GM13977 (cell line): ENCODE measurements around the gene MYO5B.
A peak's percentile ranks its signal among the peaks of the same experiment; 100 is the strongest.

ENCODE experiments used
- DNase-seq: peaks from one replicate; pipeline ENCODE4 v3.0.0; 2012; ENCODE audit warnings: low spot score
- in situ Hi-C: fragments of 300-500 bp; cut with MboI; formaldehyde crosslinking; loops from one replicate; pipeline ENCODE4 v1.12.0; 2022; ENCODE audit warnings: low sequenced_read_pairs, low pct_unique_long_range_greater_than_20kb, mixed read lengths, inconsistent platforms; ENCODE audit not compliant: unreplicated experiment
- TF ChIP-seq, protein P1 (sequence below): IDR thresholded peaks from 2 replicates; pipeline ENCODE4 v1.5.1; 2012; ENCODE audit warnings: mild to moderate bottlenecking, control low read depth; ENCODE audit not compliant: insufficient read depth; ENCODE audit errors: extremely low read depth, missing control alignments

The MYO5B gene

DNA sequence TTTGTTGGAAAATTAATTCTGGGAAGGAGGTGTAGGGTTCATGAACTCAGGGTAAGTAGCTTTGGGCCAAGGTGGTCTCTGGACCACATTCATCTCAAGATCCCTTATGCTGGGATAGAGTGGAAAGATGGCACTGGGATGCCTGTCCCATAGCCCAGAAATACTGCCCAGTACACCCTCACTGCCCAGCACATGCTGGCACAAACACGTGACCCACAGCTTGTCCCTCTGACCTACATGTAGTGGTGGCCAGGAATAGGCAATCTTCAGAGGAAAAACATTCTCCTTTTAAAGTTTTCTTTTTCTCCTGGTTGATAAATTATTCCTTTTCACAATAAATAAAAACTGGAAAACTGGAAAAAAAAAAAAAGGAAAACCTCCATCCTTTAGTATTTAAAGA is 246.0 kb downstream of the MYO5B start:
- TF ChIP-seq, protein P1, sequence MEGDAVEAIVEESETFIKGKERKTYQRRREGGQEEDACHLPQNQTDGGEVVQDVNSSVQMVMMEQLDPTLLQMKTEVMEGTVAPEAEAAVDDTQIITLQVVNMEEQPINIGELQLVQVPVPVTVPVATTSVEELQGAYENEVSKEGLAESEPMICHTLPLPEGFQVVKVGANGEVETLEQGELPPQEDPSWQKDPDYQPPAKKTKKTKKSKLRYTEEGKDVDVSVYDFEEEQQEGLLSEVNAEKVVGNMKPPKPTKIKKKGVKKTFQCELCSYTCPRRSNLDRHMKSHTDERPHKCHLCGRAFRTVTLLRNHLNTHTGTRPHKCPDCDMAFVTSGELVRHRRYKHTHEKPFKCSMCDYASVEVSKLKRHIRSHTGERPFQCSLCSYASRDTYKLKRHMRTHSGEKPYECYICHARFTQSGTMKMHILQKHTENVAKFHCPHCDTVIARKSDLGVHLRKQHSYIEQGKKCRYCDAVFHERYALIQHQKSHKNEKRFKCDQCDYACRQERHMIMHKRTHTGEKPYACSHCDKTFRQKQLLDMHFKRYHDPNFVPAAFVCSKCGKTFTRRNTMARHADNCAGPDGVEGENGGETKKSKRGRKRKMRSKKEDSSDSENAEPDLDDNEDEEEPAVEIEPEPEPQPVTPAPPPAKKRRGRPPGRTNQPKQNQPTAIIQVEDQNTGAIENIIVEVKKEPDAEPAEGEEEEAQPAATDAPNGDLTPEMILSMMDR, result no peak
- in situ Hi-C loops, result no loop called here
- no peak for DNase-seq

DNA sequence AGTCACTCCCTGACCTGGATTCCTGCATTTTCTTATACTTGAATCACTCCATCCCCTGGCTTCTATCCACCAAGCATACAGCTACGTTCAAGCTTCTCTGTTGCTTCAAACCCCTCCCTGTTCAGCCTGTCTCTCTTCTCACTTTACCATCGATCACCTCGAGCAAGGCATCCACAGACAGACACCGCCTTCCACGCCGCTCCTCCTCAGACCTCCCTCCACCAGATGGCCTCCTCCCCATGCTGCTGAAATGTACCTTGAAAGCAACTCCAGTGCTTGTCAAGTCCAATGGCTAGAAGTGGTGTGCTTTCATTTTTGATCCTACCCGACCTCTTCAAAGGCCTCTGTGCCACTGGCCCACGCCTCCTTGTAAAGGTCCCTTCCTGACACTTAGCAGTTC is 250.3 kb downstream of the MYO5B start:
- in situ Hi-C loops, result no loop called here
- no peak for DNase-seq
- TF ChIP-seq, protein P1, result peak; percentile 14

DNA sequence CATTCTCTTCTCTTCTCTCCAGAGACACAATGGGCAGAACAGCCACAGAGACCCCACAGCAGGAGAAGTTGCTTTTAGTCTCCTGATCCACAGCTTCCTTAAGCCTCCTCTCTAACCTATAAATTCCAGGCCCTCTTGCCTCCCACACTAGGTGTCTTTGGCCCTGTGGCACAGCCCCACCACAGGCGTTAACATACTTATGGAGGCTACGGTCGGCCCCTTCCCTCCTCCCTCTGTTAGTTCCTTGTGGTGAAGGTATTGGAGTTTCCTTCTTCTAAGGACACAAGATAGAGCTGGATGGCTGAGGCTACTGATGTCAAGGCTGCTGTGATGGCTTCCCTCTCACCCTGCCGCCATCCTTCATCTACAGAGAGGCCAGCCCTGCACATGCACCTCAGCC is 258.1 kb downstream of the MYO5B start:
- TF ChIP-seq, protein P1, result no peak
- DNase-seq, result no peak
- in situ Hi-C loops, result no loop called here

DNA sequence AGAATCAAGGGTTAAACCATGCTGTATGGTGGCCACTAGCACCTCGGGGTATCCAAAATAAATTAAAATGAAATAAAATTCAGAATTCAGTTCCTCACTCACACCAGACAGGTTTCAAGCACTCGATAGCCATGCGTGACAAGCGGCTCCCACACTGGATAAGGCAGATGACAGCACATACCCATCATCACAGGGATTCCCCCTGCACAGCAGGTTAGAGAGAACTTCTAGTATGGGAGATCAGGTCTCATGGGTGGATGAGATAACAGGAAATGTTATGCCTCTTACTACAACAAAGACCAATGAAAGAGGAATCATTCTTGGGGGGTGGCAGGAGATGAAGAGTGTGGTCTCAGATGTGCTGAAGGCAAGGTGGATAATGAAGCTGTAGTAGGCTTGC is 259.7 kb downstream of the MYO5B start:
- in situ Hi-C loops, result no loop called here
- TF ChIP-seq, protein P1, result no peak
- DNase-seq, result no peak

DNA sequence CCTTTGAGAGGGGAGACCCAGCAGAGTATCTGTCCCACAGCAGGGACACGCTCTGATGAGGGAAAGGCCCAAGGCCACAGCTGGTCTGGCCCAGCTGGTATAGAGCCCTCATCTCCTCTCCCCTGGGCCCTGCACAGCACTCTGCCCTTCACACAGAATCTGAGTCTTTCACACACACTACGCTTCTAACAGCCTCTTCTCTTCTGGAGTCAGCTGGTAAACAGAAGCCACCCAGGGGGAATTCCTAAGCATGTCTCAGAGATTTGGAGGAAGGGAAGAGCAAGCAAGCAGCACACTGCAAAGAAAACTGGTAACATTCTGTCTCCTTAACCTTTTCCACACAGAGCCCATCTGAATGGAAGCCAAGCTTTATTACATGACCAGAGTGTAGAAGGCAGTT is 260.5 kb downstream of the MYO5B start:
- in situ Hi-C loops, result no loop called here
- DNase-seq, result no peak

DNA sequence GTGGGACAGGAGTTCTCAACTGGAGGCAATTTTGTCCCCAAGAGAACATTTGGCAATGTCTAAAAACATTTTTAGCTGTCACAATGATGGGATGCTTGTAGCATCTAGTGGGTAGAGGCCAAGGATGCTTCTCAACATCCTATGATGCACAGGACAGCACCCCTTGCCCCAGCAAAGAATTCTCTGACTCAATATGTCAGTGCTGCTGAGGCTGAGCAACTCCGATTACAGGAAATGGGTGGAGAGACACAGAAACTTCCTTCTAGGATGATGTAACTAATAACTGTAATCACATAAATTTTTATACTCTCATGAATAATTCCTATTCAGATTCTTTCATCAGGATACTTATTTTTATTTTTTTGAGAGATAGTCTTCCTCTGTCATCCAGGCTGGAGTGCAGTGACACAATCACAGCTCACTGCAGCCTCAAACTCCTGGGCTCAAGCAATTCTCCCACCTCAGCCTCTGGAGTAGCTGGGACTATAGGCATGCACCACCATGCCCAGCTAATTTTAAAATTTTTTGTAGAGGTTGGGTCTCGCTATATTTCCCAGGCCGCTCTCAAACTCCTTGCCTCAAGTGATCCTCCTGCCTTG is 261.3 kb downstream of the MYO5B start:
- TF ChIP-seq, protein P1, result no peak
- DNase-seq, result no peak
- in situ Hi-C loops, result no loop called here

More for the DNA sequence above, 260.5 kb downstream of the MYO5B start:
- TF ChIP-seq, protein P1, result no peak

DNA sequence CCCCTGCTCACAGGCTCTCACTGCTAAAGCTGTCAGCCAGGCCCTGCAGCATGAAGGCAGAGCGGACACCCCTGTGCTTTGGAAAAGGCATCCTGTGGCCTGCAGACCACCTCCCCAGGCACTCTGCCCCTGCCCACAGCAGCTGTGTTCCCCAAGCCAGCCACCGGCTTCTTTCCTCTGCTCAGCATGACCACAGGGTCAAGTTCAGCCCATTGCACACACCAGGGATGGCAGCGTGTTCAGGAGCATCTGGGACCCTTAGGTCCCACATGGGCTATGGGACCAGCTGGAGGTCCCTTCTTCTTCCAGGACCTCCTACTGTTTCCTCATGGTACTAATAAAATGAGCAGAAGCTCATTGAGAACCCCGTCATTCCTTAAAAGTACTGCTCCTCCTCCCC is 263.2 kb downstream of the MYO5B start:
- no peak for DNase-seq
- in situ Hi-C loops, result no loop called here
- TF ChIP-seq, protein P1, result no peak
